ENCODE data around the gene ACTRT2. TPM values are rescaled to one million over a fixed set of nuclear protein-coding genes. Genes with fewer than 3 reads are reported as not detected.

The ACTRT2 gene
- total and polyA plus RNA-seq, 2 experiments from 2014 or later: not detected

DNA sequence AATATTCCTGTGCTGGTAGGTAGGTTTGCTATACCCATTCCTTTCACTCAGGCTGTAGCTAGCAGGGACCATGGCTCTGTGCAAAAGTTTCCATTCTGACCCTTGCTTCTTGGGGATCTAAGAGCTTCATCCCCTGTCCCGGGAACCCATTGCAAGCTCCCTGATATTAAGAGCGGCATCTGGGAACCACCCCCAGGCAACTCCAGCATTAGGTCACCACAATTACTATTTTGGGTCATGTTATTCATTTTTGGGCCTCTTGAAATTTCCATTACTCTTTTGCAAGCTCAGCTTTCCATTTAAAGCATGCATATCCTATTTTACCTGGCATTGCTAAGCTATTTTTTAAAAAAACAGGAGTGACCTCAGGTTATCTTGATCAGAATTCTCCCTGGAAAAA is 22.1 kb upstream of the ACTRT2 start:
- Histone ChIP-seq H3F3A (replicated peaks; ENCODE audit: low read depth) (no peaks in the 10 kb centered on the region), H3K4me2 (no peak overlapping the region), H4K20me1 (replicated peaks; ENCODE audit: insufficient read depth) (no peaks in the 10 kb centered on the region), H3K36me3 (ENCODE audit: insufficient read depth) (no peaks in the 10 kb centered on the region), H3K27ac (ENCODE audit: low read depth) (no peak overlapping the region), H3K79me2 (replicated peaks; ENCODE audit: insufficient read depth) (no peaks in the 10 kb centered on the region), H3K4me1 (ENCODE audit: insufficient read depth) (no peaks in the 10 kb centered on the region), H3K9me2 (ENCODE audit: insufficient read depth) (no peaks in the 10 kb centered on the region), H2AFZ (no peak overlapping the region), H3K27me3 (ENCODE audit: insufficient read depth) (no peaks in the 10 kb centered on the region), H3K4me3 (no peak overlapping the region)
- ATAC-seq: no peak
- DNase-seq (ENCODE audit: low spot score): no peak
- no peaks in the 10 kb centered on the region for H3K36me3 Mint-ChIP-seq (ENCODE audit: low read depth)
- TF ChIP-seq CREB1 (CRISPR knock-in tag; IDR thresholded peaks at IDR 0.05; ENCODE audit: low read depth) (no peak), STAT1 (IDR thresholded peaks at IDR 0.05; ENCODE audit: unreplicated experiment) (no peak), ZNF331 (CRISPR knock-in tag; IDR thresholded peaks at IDR 0.05; ENCODE audit: low read depth) (no peak), EZH2phosphoT487 (IDR thresholded peaks at IDR 0.05; ENCODE audit: unreplicated experiment) (no peak), ZNF114 (CRISPR knock-in tag; IDR thresholded peaks at IDR 0.05) (no peak)
- TF ChIP-seq, protein P1, sequence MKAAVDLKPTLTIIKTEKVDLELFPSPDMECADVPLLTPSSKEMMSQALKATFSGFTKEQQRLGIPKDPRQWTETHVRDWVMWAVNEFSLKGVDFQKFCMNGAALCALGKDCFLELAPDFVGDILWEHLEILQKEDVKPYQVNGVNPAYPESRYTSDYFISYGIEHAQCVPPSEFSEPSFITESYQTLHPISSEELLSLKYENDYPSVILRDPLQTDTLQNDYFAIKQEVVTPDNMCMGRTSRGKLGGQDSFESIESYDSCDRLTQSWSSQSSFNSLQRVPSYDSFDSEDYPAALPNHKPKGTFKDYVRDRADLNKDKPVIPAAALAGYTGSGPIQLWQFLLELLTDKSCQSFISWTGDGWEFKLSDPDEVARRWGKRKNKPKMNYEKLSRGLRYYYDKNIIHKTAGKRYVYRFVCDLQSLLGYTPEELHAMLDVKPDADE (IDR thresholded peaks at IDR 0.05): no peak
- peaks cover 2% of the 10 kb centered on the region for H3K27me3 Mint-ChIP-seq (ENCODE audit: insufficient read depth, low read depth, poor library complexity)
- no peaks in the 10 kb centered on the region for H3K4me1 Mint-ChIP-seq
- no peak overlapping the region for H3K27ac Mint-ChIP-seq
- H3K9me3 Mint-ChIP-seq: peaks cover 87% of the 10 kb centered on the region
- H3K4me3 Mint-ChIP-seq: no peak overlapping the region

DNA sequence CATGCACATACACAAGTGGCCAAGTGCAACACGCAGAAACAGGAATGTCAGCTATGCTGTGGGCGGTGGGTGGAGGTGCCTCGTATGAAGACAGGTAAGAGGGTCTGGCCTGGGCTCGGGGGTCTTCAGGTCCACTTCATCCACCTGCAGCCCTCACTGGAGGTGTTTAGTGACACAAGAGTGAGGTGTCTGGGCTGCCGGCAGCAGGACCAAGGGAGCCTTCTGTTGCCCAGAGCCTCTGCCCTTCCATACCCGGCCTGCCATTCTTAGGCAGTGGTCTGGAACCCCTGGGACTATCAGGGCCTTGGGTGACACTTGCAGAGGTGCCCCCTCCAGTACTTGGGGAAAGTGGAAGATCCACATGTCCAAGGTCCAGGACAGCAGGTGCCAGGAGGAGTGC is 21.7 kb upstream of the ACTRT2 start:
- H3K4me1 ChIP-seq (ENCODE audit: insufficient read depth): no peaks in the 10 kb centered on the region
- ATAC-seq (no peak), DNase-seq (ENCODE audit: low spot score) (no peak)
- H3K36me3 Mint-ChIP-seq (ENCODE audit: low read depth): no peaks in the 10 kb centered on the region
- H3K27me3 Mint-ChIP-seq (ENCODE audit: insufficient read depth, low read depth, poor library complexity): peaks cover 2% of the 10 kb centered on the region
- H3K9me3 Mint-ChIP-seq: peaks cover 85% of the 10 kb centered on the region
- no peaks in the 10 kb centered on the region for H3K4me1 Mint-ChIP-seq
- no peaks in the 10 kb centered on the region for H4K20me1 ChIP-seq (replicated peaks; ENCODE audit: insufficient read depth)
- H3K79me2 ChIP-seq (replicated peaks; ENCODE audit: insufficient read depth): no peaks in the 10 kb centered on the region
- no peaks in the 10 kb centered on the region for H3K27me3 ChIP-seq (ENCODE audit: insufficient read depth)
- H3K36me3 ChIP-seq (ENCODE audit: insufficient read depth): no peaks in the 10 kb centered on the region
- no peak overlapping the region for H3K4me3 ChIP-seq
- no peak overlapping the region for H3K4me2 ChIP-seq
- H3K9me2 ChIP-seq (ENCODE audit: insufficient read depth): no peaks in the 10 kb centered on the region
- no peaks in the 10 kb centered on the region for H3F3A ChIP-seq (replicated peaks; ENCODE audit: low read depth)
- no peak overlapping the region for H2AFZ ChIP-seq
- H3K27ac Mint-ChIP-seq: no peak overlapping the region
- no peak overlapping the region for H3K4me3 Mint-ChIP-seq
- H3K27ac ChIP-seq (ENCODE audit: low read depth): no peak overlapping the region
- TF ChIP-seq CREB1 (CRISPR knock-in tag; IDR thresholded peaks at IDR 0.05; ENCODE audit: low read depth) (no peak), EZH2phosphoT487 (IDR thresholded peaks at IDR 0.05; ENCODE audit: unreplicated experiment) (no peak), NANOG (IDR thresholded peaks at IDR 0.05; ENCODE audit: borderline replicate concordance) (no peak), POLR2AphosphoS5 (IDR thresholded peaks at IDR 0.05; ENCODE audit: low read depth) (no peak), EZH2 (IDR thresholded peaks at IDR 0.05; ENCODE audit: low read depth, unreplicated experiment) (no peak), JUNB (IDR thresholded peaks at IDR 0.05; ENCODE audit: unreplicated experiment) (no peak)
- TF ChIP-seq, protein P2, sequence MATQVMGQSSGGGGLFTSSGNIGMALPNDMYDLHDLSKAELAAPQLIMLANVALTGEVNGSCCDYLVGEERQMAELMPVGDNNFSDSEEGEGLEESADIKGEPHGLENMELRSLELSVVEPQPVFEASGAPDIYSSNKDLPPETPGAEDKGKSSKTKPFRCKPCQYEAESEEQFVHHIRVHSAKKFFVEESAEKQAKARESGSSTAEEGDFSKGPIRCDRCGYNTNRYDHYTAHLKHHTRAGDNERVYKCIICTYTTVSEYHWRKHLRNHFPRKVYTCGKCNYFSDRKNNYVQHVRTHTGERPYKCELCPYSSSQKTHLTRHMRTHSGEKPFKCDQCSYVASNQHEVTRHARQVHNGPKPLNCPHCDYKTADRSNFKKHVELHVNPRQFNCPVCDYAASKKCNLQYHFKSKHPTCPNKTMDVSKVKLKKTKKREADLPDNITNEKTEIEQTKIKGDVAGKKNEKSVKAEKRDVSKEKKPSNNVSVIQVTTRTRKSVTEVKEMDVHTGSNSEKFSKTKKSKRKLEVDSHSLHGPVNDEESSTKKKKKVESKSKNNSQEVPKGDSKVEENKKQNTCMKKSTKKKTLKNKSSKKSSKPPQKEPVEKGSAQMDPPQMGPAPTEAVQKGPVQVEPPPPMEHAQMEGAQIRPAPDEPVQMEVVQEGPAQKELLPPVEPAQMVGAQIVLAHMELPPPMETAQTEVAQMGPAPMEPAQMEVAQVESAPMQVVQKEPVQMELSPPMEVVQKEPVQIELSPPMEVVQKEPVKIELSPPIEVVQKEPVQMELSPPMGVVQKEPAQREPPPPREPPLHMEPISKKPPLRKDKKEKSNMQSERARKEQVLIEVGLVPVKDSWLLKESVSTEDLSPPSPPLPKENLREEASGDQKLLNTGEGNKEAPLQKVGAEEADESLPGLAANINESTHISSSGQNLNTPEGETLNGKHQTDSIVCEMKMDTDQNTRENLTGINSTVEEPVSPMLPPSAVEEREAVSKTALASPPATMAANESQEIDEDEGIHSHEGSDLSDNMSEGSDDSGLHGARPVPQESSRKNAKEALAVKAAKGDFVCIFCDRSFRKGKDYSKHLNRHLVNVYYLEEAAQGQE (IDR thresholded peaks at IDR 0.05; ENCODE audit: unreplicated experiment): no peak
- TF ChIP-seq, protein P3, sequence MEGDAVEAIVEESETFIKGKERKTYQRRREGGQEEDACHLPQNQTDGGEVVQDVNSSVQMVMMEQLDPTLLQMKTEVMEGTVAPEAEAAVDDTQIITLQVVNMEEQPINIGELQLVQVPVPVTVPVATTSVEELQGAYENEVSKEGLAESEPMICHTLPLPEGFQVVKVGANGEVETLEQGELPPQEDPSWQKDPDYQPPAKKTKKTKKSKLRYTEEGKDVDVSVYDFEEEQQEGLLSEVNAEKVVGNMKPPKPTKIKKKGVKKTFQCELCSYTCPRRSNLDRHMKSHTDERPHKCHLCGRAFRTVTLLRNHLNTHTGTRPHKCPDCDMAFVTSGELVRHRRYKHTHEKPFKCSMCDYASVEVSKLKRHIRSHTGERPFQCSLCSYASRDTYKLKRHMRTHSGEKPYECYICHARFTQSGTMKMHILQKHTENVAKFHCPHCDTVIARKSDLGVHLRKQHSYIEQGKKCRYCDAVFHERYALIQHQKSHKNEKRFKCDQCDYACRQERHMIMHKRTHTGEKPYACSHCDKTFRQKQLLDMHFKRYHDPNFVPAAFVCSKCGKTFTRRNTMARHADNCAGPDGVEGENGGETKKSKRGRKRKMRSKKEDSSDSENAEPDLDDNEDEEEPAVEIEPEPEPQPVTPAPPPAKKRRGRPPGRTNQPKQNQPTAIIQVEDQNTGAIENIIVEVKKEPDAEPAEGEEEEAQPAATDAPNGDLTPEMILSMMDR (conservative IDR thresholded peaks at IDR 0.05; ENCODE audit: low read depth in 2 of 2): no peak
- TF ChIP-seq, protein P1 (IDR thresholded peaks at IDR 0.05): no peak

Measured in GM23338 (cell line).